SK-N-SH (cell line): Measurements from ENCODE around the gene TOPBP1.

Source experiments
- CTCF ChIP-seq: fragments of 200-600 bp; sonication (generic); IDR thresholded peaks from 2 replicates; pipeline ENCODE4 v1.6.1; 2017; ENCODE audit warnings: antibody characterized with exemption, mild to moderate bottlenecking, moderate library complexity
- FOXM1 ChIP-seq: IDR thresholded peaks from 2 replicates; pipeline ENCODE4 v1.4.0; 2012; ENCODE audit warnings: low read depth, mild to moderate bottlenecking
- MXI1 ChIP-seq: IDR thresholded peaks from 2 replicates; pipeline ENCODE4 v1.6.1; 2012; ENCODE audit warnings: mild to moderate bottlenecking, low read depth, low read length, improper control_type of control experiment
- NRF1 ChIP-seq: IDR thresholded peaks from 2 replicates; pipeline ENCODE4 v1.6.1; 2012; ENCODE audit warnings: low read depth, mild to moderate bottlenecking, low read length
- POLR2AphosphoS5 ChIP-seq: IDR thresholded peaks from 2 replicates; pipeline ENCODE4 v1.6.1; 2012; ENCODE audit warnings: low read depth, low read length
- SMC3 ChIP-seq: IDR thresholded peaks from 2 replicates; pipeline ENCODE4 v1.6.1; 2012; ENCODE audit warnings: low read depth, low read length, improper control_type of control experiment
- TAF1 ChIP-seq: IDR thresholded peaks from 2 replicates; pipeline ENCODE4 v1.6.1; 2012; ENCODE audit warnings: low read depth, mild to moderate bottlenecking, low read length, moderate library complexity, borderline replicate concordance
- YY1 ChIP-seq: IDR thresholded peaks from 2 replicates; pipeline ENCODE4 v1.4.0; 2012; ENCODE audit warnings: low read depth, mild to moderate bottlenecking
- TF ChIP-seq, protein P1 (sequence below): IDR thresholded peaks from 2 replicates; pipeline ENCODE4 v1.4.0; 2012; ENCODE audit warnings: low read depth

DNA sequence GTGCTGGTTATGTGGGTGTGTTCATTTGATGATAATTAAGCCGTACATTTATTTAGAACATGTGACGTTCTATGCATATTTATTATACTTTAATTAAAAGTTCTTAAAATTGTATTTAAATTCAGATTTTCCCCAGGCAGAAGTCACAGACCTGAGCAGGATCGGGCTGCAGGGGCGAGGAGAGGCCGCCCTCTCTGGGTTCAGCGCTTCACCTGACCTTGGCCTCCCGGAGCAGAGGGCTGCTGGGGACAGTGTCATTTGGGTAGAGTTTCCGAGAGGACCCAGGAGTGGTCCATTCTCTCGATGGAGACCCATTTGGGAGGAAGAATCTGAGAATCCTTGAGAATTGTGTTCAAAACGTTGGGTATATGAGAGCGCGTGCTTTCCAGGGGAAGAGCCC, 12.0 kb upstream of the TOPBP1 start:
- TF ChIP-seq FOXM1 (no peak), CTCF (no peak), YY1 (no peak), SMC3 (no peak), TAF1 (no peak), MXI1 (no peak), POLR2AphosphoS5 (no peak), NRF1 (no peak)
- TF ChIP-seq, protein P1, sequence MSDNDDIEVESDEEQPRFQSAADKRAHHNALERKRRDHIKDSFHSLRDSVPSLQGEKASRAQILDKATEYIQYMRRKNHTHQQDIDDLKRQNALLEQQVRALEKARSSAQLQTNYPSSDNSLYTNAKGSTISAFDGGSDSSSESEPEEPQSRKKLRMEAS, result no peak
